ENCODE measurements around the gene ARHGEF19.
"Not testable (repeated sequence)": the region's sequence is repeated elsewhere in the genome, so short reads cannot be mapped to it uniquely, and the experiment has no call there.

ARHGEF19 gene

GRCh38 chr1:16257968-16258367 is 45.5 kb upstream of the ARHGEF19 start:
- Histone ChIP-seq H4K8ac (ENCODE audit: low read depth, low read length) (no peak overlapping the region), H3K9me3 (ENCODE audit: insufficient read depth, low read depth, low read length) (no peaks in the 10 kb centered on the region), H2BK12ac (ENCODE audit: low read length) (no peak overlapping the region), H3K9ac (ENCODE audit: low read length) (no peak overlapping the region), H3K14ac (ENCODE audit: low read length) (no peak overlapping the region), H4K12ac (ENCODE audit: low read depth, low read length) (no peak overlapping the region), H3K18ac (ENCODE audit: low read length) (no peak overlapping the region), H2BK120ac (ENCODE audit: insufficient read depth, low read length, poor library complexity) (no peak overlapping the region), H3K36me3 (ENCODE audit: control insufficient read depth in 1 of 2, insufficient read depth in 2 of 2, low read length in 2 of 2) (peaks cover 9 to 13% of the 10 kb centered on the region in 2 experiments), H3K27me3 (ENCODE audit: insufficient read depth, low read length) (no peaks in the 10 kb centered on the region), H3K4me3 (ENCODE audit: low read depth, low read length) (no peak overlapping the region), H2AFZ (ENCODE audit: insufficient read depth, low read length, poor library complexity) (no peak overlapping the region), H2BK5ac (ENCODE audit: low read depth, low read length, poor library complexity) (no peak overlapping the region), H3K27ac (ENCODE audit: low read depth, low read length) (no peak overlapping the region), H3K23ac (ENCODE audit: low read length) (no peak overlapping the region), H3K79me1 (ENCODE audit: low read length) (peaks cover 3% of the 10 kb centered on the region), H2AK5ac (ENCODE audit: low read length) (no peak overlapping the region), H3K4ac (ENCODE audit: low read depth, low read length) (no peak overlapping the region), H3K79me2 (ENCODE audit: control insufficient read depth, insufficient read depth, low read length, poor library complexity) (no peaks in the 10 kb centered on the region), H3K4me1 (ENCODE audit: control insufficient read depth in 1 of 2, insufficient read depth in 2 of 2, low read length in 2 of 2) (peaks cover 0 to 3% of the 10 kb centered on the region in 2 experiments), H3K4me2 (ENCODE audit: low read length) (no peak overlapping the region), H4K91ac (ENCODE audit: low read depth, low read length) (no peak overlapping the region)
- DNase-seq = no peak
- WGBS (ENCODE audit: extremely low coverage, insufficient coverage, insufficient read length) = no CpG with 5 or more reads among the region's 3 CpGs

DNA sequence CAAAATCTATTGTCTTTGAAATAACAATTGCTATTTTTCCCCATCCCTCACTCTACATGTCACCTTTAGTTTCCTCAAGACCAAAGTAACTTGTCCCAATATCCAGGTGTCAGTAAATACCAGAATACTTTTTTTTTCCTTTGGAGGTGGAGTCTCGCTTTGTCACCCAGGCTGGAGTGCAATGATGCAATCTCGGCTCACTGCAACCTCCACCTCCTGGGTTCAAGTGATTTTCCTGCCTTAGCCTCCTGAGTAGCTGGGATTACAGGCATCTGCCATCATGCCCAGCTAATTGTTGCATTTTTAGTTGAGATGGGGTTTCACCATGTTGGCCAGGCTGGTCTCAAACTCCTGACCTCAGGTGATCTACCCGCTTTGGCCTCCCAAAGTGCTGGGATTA is 45.1 kb upstream of the ARHGEF19 start:
- not testable (repeated sequence) for H2BK12ac ChIP-seq (ENCODE audit: low read length); H3K18ac ChIP-seq (ENCODE audit: low read length); H3K23ac ChIP-seq (ENCODE audit: low read length); H3K9ac ChIP-seq (ENCODE audit: low read length); H2BK120ac ChIP-seq (ENCODE audit: insufficient read depth, low read length, poor library complexity); H3K4me3 ChIP-seq (ENCODE audit: low read depth, low read length); H3K27me3 ChIP-seq (ENCODE audit: insufficient read depth, low read length); H2BK5ac ChIP-seq (ENCODE audit: low read depth, low read length, poor library complexity); H3K79me2 ChIP-seq (ENCODE audit: control insufficient read depth, insufficient read depth, low read length, poor library complexity); H2AFZ ChIP-seq (ENCODE audit: insufficient read depth, low read length, poor library complexity); H3K14ac ChIP-seq (ENCODE audit: low read length); H3K79me1 ChIP-seq (ENCODE audit: low read length); H3K27ac ChIP-seq (ENCODE audit: low read depth, low read length); H4K91ac ChIP-seq (ENCODE audit: low read depth, low read length); H4K12ac ChIP-seq (ENCODE audit: low read depth, low read length); H3K4me2 ChIP-seq (ENCODE audit: low read length); H2AK5ac ChIP-seq (ENCODE audit: low read length); H3K4me1 ChIP-seq (ENCODE audit: control insufficient read depth in 1 of 2, insufficient read depth in 2 of 2, low read length in 2 of 2); H4K8ac ChIP-seq (ENCODE audit: low read depth, low read length); H3K9me3 ChIP-seq (ENCODE audit: insufficient read depth, low read depth, low read length); H3K4ac ChIP-seq (ENCODE audit: low read depth, low read length)
- DNase-seq = peak in 1 of 2 donors; percentile 41
- peaks cover 9 to 13% of the 10 kb centered on the region in 2 experiments for H3K36me3 ChIP-seq (ENCODE audit: control insufficient read depth in 1 of 2, insufficient read depth in 2 of 2, low read length in 2 of 2)
- no CpG with 5 or more reads among the region's 3 CpGs for WGBS (ENCODE audit: extremely low coverage, insufficient coverage, insufficient read length)

GRCh38 chr1:16256478-16256877 is 44.0 kb upstream of the ARHGEF19 start:
- peaks cover 0 to 3% of the 10 kb centered on the region in 2 experiments for H3K4me1 ChIP-seq (ENCODE audit: control insufficient read depth in 1 of 2, insufficient read depth in 2 of 2, low read length in 2 of 2)
- H2BK5ac ChIP-seq (ENCODE audit: low read depth, low read length, poor library complexity) = no peak overlapping the region
- H3K4ac ChIP-seq (ENCODE audit: low read depth, low read length) = no peak overlapping the region
- no peak overlapping the region for H2AFZ ChIP-seq (ENCODE audit: insufficient read depth, low read length, poor library complexity)
- no peak overlapping the region for H3K18ac ChIP-seq (ENCODE audit: low read length)
- no peak overlapping the region for H3K9ac ChIP-seq (ENCODE audit: low read length)
- no peak overlapping the region for H4K8ac ChIP-seq (ENCODE audit: low read depth, low read length)
- no peak overlapping the region for H3K4me2 ChIP-seq (ENCODE audit: low read length)
- H3K27me3 ChIP-seq (ENCODE audit: insufficient read depth, low read length) = no peaks in the 10 kb centered on the region
- H3K79me1 ChIP-seq (ENCODE audit: low read length) = peaks cover 3% of the 10 kb centered on the region
- no peaks in the 10 kb centered on the region for H3K9me3 ChIP-seq (ENCODE audit: insufficient read depth, low read depth, low read length)
- H4K91ac ChIP-seq (ENCODE audit: low read depth, low read length) = no peak overlapping the region
- DNase-seq = peak; percentile 52 to 60
- no peak overlapping the region for H3K4me3 ChIP-seq (ENCODE audit: low read depth, low read length)
- no peak overlapping the region for H3K14ac ChIP-seq (ENCODE audit: low read length)
- H3K36me3 ChIP-seq (ENCODE audit: control insufficient read depth in 1 of 2, insufficient read depth in 2 of 2, low read length in 2 of 2) = peaks cover 13 to 19% of the 10 kb centered on the region in 2 experiments
- no peak overlapping the region for H3K27ac ChIP-seq (ENCODE audit: low read depth, low read length)
- H2BK12ac ChIP-seq (ENCODE audit: low read length) = no peak overlapping the region
- WGBS (ENCODE audit: extremely low coverage, insufficient coverage, insufficient read length) = no CpG with 5 or more reads among the region's 4 CpGs
- no peak overlapping the region for H3K23ac ChIP-seq (ENCODE audit: low read length)
- H2AK5ac ChIP-seq (ENCODE audit: low read length) = no peak overlapping the region
- H4K12ac ChIP-seq (ENCODE audit: low read depth, low read length) = no peak overlapping the region
- no peak overlapping the region for H2BK120ac ChIP-seq (ENCODE audit: insufficient read depth, low read length, poor library complexity)
- H3K79me2 ChIP-seq (ENCODE audit: control insufficient read depth, insufficient read depth, low read length, poor library complexity) = no peaks in the 10 kb centered on the region

- no peaks in the 10 kb centered on the region for H3K79me2 ChIP-seq (ENCODE audit: control insufficient read depth, insufficient read depth, low read length, poor library complexity)
Measured at GRCh38 chr1:16254263-16254928, 41.9 kb upstream of the ARHGEF19 start.

More at GRCh38 chr1:16254263-16254928, 41.9 kb upstream of the ARHGEF19 start:
- no peak overlapping the region for H3K4ac ChIP-seq (ENCODE audit: low read depth, low read length)
- H4K8ac ChIP-seq (ENCODE audit: low read depth, low read length) = no peak overlapping the region
- no peak overlapping the region for H3K4me3 ChIP-seq (ENCODE audit: low read depth, low read length)
- no peak overlapping the region for H2BK120ac ChIP-seq (ENCODE audit: insufficient read depth, low read length, poor library complexity)
- H2BK5ac ChIP-seq (ENCODE audit: low read depth, low read length, poor library complexity) = no peak overlapping the region
- H3K79me1 ChIP-seq (ENCODE audit: low read length) = no peaks in the 10 kb centered on the region
- peak; percentile 82 to 87 for DNase-seq
- H3K23ac ChIP-seq (ENCODE audit: low read length) = no peak overlapping the region
- H4K91ac ChIP-seq (ENCODE audit: low read depth, low read length) = no peak overlapping the region
- H3K27ac ChIP-seq (ENCODE audit: low read depth, low read length) = no peak overlapping the region
- no peak overlapping the region for H2BK12ac ChIP-seq (ENCODE audit: low read length)
- H3K9me3 ChIP-seq (ENCODE audit: insufficient read depth, low read depth, low read length) = no peaks in the 10 kb centered on the region
- H3K14ac ChIP-seq (ENCODE audit: low read length) = no peak overlapping the region
- H2AFZ ChIP-seq (ENCODE audit: insufficient read depth, low read length, poor library complexity) = no peak overlapping the region
- H3K27me3 ChIP-seq (ENCODE audit: insufficient read depth, low read length) = no peaks in the 10 kb centered on the region
- H2AK5ac ChIP-seq (ENCODE audit: low read length) = no peak overlapping the region
- H3K18ac ChIP-seq (ENCODE audit: low read length) = no peak overlapping the region
- peaks cover 21 to 29% of the 10 kb centered on the region in 2 experiments for H3K36me3 ChIP-seq (ENCODE audit: control insufficient read depth in 1 of 2, insufficient read depth in 2 of 2, low read length in 2 of 2)
- H3K4me2 ChIP-seq (ENCODE audit: low read length) = no peak overlapping the region
- H4K12ac ChIP-seq (ENCODE audit: low read depth, low read length) = no peak overlapping the region
- no CpG with 5 or more reads among the region's 4 CpGs for WGBS (ENCODE audit: extremely low coverage, insufficient coverage, insufficient read length)
- H3K9ac ChIP-seq (ENCODE audit: low read length) = no peak overlapping the region
- no peaks in the 10 kb centered on the region for H3K4me1 ChIP-seq (ENCODE audit: control insufficient read depth in 1 of 2, insufficient read depth in 2 of 2, low read length in 2 of 2)

Measured in trophoblast cell (in vitro differentiated cells and primary cell).